Astrocyte of the spinal cord (primary cell): ENCODE measurements around the gene WFS1.

ENCODE experiments used
- DNase-seq: peaks from one replicate; pipeline ENCODE4 v3.0.0; 2011; ENCODE audit warnings: low read depth, low spot score
- H3K4me3 ChIP-seq: 2 replicates; pipeline ENCODE4 v1.5.1; 2011; ENCODE audit warnings: low read depth, mild to moderate bottlenecking, low read length, moderate library complexity
- in situ Hi-C: cut with HindIII; loops from 2 replicates; pipeline ENCODE4 v1.10.0; 2017; ENCODE audit warnings: low sequenced_read_pairs
- TF ChIP-seq, protein P1 (sequence below): IDR thresholded peaks from 2 replicates; pipeline ENCODE4 v1.5.1; 2012; ENCODE audit warnings: low read depth, mild to moderate bottlenecking, low read length, inconsistent platforms

The WFS1 gene

DNA sequence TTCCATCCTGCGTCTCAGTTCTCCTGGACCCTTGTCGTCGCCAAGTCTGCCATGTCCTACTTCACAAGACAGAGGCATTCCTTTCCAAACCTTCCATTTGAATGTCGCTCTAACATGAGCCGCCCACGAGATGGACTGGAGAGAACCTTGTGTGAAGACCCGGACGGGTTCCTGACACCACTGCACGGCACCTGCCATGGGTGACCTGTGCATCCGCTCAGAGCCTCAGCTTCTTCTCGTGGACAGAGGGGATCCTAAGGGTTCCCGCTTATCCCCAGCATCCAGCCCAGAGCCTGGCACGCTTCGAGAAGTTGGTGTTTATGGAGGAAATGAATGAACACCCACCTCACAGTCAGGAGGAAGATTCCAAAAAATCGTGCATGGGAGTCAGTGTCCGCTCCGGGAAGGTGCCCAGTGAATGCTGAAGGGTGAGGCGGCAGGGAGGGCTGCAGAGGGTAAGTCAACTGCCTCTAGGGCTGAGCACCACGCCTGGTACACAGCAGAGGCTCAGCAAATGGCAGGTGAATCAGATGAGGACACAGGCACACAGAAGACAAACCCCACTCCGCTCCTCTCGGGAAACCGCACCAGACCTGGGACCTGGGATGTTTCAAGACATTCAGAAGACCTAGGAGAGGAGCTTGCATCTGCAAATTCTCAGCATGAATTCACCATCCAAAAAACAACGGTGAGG is 52.6 kb downstream of the WFS1 start:
- TF ChIP-seq, protein P1, sequence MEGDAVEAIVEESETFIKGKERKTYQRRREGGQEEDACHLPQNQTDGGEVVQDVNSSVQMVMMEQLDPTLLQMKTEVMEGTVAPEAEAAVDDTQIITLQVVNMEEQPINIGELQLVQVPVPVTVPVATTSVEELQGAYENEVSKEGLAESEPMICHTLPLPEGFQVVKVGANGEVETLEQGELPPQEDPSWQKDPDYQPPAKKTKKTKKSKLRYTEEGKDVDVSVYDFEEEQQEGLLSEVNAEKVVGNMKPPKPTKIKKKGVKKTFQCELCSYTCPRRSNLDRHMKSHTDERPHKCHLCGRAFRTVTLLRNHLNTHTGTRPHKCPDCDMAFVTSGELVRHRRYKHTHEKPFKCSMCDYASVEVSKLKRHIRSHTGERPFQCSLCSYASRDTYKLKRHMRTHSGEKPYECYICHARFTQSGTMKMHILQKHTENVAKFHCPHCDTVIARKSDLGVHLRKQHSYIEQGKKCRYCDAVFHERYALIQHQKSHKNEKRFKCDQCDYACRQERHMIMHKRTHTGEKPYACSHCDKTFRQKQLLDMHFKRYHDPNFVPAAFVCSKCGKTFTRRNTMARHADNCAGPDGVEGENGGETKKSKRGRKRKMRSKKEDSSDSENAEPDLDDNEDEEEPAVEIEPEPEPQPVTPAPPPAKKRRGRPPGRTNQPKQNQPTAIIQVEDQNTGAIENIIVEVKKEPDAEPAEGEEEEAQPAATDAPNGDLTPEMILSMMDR: no peak
- DNase-seq: no peak
- H3K4me3 ChIP-seq: no peak overlapping the region
- in situ Hi-C loops: no loop called here

DNA sequence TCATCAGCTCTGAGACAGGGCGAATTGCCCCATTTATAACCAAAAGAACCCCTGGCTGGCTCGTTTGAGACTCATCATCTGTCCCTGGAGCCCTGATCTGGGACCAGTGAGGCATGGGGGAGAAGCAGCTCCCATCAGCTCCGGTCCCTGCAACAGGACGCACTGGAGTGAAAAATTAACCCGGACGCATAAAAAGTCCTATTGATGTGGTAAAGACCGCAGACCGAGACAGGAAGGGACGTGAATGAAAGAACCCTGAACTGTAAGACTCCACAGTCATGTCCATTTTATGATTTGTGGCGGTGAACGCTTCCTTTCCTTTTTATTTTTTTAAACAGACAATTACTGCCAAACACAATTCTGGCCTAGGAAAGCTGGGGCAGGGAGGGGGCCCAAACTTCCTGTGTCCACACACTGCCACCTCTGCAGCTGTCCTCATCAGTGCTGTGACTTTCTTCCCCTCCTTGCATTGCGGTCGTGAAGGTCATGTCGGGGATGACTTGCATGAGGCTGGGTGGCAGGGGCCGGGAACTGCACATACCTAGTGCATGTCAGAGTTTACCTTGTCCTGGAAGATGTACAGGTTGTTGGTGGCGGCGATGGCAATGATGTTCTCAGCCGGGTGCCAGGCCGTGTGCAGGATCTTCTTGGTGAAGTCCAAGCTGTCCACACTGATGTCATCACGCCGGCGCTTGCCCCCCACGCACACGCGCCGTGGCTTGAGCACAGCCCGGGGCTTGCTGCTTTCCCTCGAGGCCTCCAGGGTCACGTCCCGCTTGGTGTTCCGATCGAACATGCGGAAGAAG is 53.3 kb downstream of the WFS1 start:
- no peak overlapping the region for H3K4me3 ChIP-seq
- in situ Hi-C loops: no loop called here
- TF ChIP-seq, protein P1: no peak
- DNase-seq: no peak

DNA sequence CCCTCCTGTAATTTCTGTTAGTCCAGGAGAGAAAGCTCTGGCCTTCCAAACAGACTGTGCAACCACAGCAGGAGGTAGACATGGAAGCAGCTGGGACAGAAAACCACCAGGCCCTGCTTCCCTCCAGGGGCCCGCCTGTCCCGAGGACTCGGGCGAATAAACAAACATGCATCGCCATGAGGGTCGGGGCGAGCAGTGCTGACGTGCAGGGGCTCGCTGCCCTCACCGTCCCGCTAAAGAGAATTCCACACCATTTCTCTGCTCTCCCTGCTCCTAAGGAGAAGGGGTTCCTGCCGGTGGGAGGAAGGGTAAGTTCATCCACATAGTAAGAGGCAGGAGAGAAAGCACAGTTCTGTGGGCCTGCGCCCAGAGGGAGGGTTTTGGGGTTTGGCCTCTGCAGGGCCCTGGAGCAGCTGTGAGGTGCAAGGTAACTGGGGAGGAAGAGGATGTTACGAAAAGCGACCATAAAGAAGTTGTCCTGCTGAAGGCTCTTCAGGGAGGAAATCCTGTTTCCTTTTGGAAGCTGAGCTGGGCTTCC is 54.9 kb downstream of the WFS1 start:
- TF ChIP-seq, protein P1: no peak
- H3K4me3 ChIP-seq: no peak overlapping the region
- DNase-seq: no peak
- in situ Hi-C loops: no loop called here

DNA sequence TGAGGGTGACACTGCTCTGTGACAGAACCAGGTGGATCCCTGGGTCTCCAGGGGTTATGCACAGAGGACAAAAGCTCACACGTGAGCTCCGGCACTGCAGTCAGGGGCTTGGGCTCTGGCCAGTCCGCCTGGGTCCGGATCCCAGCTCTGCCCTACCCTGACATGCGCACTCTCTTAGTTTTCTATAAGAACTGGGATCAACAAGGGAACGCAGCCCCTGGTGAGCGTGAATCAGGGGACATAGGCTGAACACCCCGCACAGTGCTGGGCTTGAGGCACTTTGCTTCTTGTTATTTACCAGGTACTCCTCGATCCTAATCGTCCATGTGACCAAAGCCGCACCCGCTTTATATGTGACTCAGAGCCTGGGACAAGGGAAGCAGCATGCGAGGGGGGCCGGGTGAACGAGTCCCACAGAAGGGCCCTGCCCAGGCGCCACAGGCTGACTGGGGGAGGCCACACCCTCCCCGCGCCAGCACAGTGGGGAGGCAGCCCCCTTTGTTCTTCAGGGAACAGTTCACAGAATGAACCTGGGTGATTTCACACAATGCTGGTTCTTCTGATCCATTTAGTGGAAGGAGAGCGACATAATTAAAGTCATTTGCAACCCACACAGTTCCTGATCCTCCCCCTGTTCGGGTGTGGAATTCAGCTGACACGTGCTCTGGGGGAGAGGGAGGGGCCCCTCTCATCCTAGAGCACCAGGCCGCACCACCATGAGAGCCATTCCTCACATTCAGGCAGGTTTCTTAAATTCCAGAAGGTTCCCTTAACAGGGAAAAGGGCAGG is 55.5 kb downstream of the WFS1 start:
- H3K4me3 ChIP-seq: no peak overlapping the region
- TF ChIP-seq, protein P1: no peak
- DNase-seq: peak; percentile 25
- in situ Hi-C loops: no loop called here

DNA sequence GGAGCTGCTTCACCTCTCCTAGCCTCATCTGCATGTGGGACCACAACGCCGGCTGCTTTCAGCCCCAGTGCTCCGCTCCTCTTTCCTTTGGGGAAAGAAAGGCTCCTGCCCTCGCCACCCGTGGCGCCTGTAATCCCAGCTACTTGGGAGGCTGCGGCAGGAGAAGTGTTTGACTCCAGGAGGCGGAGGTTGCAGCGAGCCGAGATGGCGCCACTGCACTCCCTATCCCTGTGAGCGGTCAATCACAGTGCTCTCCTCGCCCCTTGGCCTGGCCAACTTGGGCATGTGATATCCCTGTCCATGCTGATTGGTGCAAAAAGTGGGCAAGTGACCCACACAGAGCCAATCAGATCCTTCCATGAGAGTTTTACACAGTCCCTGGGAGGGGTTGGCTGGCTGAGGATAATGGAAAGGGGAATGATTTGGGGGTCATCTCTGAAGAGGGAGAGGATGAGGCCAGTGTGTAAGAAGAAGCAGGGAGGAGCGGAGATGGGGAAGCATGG is 56.2 kb downstream of the WFS1 start:
- TF ChIP-seq, protein P1: no peak

More for the DNA sequence above, 56.2 kb downstream of the WFS1 start:
- H3K4me3 ChIP-seq: no peak overlapping the region
- no peak for DNase-seq
- in situ Hi-C loops: no loop called here
